ENCODE data around the gene SLC17A2.

Gene SLC17A2

GRCh38 chr6:25930532-25931410, at the start of gene SLC17A2:
SLC17A2 (minus strand) TSS chr6:25930691; CDS start chr6:25925796, 4,895 bp downstream.
- DNase-seq (ENCODE audit: low read depth in 1 of 2, low spot score in 1 of 2) = no peak

GRCh38 chr6:25975923-25976560, 45.6 kb upstream of the SLC17A2 start:
- DNase-seq (ENCODE audit: low read depth in 1 of 2, low spot score in 1 of 2) = no peak

- DNase-seq (ENCODE audit: low read depth in 1 of 2, low spot score in 1 of 2) = no peak
Measured at GRCh38 chr6:25973923-25974555, 43.5 kb upstream of the SLC17A2 start.

- no peak for DNase-seq (ENCODE audit: low read depth in 1 of 2, low spot score in 1 of 2)
Measured at GRCh38 chr6:25972902-25973301, 42.4 kb upstream of the SLC17A2 start.

GRCh38 chr6:25972128-25972527, 41.6 kb upstream of the SLC17A2 start:
- DNase-seq (ENCODE audit: low read depth in 1 of 2, low spot score in 1 of 2) = no peak

GRCh38 chr6:25971187-25971821, 40.8 kb upstream of the SLC17A2 start:
- DNase-seq (ENCODE audit: low read depth in 1 of 2, low spot score in 1 of 2) = no peak

GRCh38 chr6:25968769-25969168, 38.3 kb upstream of the SLC17A2 start:
- no peak for DNase-seq (ENCODE audit: low read depth in 1 of 2, low spot score in 1 of 2)

- DNase-seq (ENCODE audit: low read depth in 1 of 2, low spot score in 1 of 2) = no peak
Measured at GRCh38 chr6:25966711-25967110, 36.2 kb upstream of the SLC17A2 start.

- DNase-seq (ENCODE audit: low read depth in 1 of 2, low spot score in 1 of 2) = no peak
Measured at GRCh38 chr6:25965058-25965457, 34.6 kb upstream of the SLC17A2 start.

GRCh38 chr6:25963426-25964123, 33.1 kb upstream of the SLC17A2 start:
- no peak for DNase-seq (ENCODE audit: low read depth in 1 of 2, low spot score in 1 of 2)

- DNase-seq (ENCODE audit: low read depth in 1 of 2, low spot score in 1 of 2) = peak in 1 of 2 donors; percentile 80
Measured at GRCh38 chr6:25962149-25963127, 31.9 kb upstream of the SLC17A2 start, which contains the start of gene TRIM38. TRIM38 (plus strand) TSS chr6:25962802; CDS start chr6:25966523, 3,721 bp downstream.

- no peak for DNase-seq (ENCODE audit: low read depth in 1 of 2, low spot score in 1 of 2)
Measured at GRCh38 chr6:25961619-25962148, 31.2 kb upstream of the SLC17A2 start.

- DNase-seq (ENCODE audit: low read depth in 1 of 2, low spot score in 1 of 2) = peak in 1 of 2 donors; percentile 36
Measured at GRCh38 chr6:25960734-25961133, 30.2 kb upstream of the SLC17A2 start.

GRCh38 chr6:25959890-25960536, 29.5 kb upstream of the SLC17A2 start:
- no peak for DNase-seq (ENCODE audit: low read depth in 1 of 2, low spot score in 1 of 2)

GRCh38 chr6:25958700-25959162, 28.2 kb upstream of the SLC17A2 start:
- no peak for DNase-seq (ENCODE audit: low read depth in 1 of 2, low spot score in 1 of 2)

GRCh38 chr6:25956226-25956625, 25.7 kb upstream of the SLC17A2 start:
- DNase-seq (ENCODE audit: low read depth in 1 of 2, low spot score in 1 of 2) = no peak

GRCh38 chr6:25954756-25955155, 24.3 kb upstream of the SLC17A2 start:
- DNase-seq (ENCODE audit: low read depth in 1 of 2, low spot score in 1 of 2) = no peak

GRCh38 chr6:25953733-25954132, 23.2 kb upstream of the SLC17A2 start:
- DNase-seq (ENCODE audit: low read depth in 1 of 2, low spot score in 1 of 2) = no peak

GRCh38 chr6:25952535-25952934, 22.0 kb upstream of the SLC17A2 start:
- DNase-seq (ENCODE audit: low read depth in 1 of 2, low spot score in 1 of 2) = no peak

Measured in activated CD4-positive, alpha-beta T cell treated with anti-CD3 and anti-CD28 coated beads, Interleukin-2, amount 50 U/mL, for 24 hours (primary cell).